GM23338 (cell line): ENCODE results near the gene INAFM1. TPM values are rescaled to one million over a fixed set of nuclear protein-coding genes. Genes with fewer than 3 reads are reported as not detected.

Experiments
- ATAC-seq: fragments of 200-7000 bp; cut with Tn5 transposase; 3 replicates; pipeline ENCODE4 v1.9.1; 2020
- DNase-seq: peaks from one replicate; pipeline ENCODE4 v3.0.0-alpha.2; 2015; ENCODE audit warnings: low spot score
- H2AFZ ChIP-seq: fragments of 200-600 bp; sonication (generic); 2 replicates; pipeline ENCODE4 v1.8.0; 2016; ENCODE audit warnings: antibody characterized with exemption, mild to moderate bottlenecking, moderate library complexity
- H3F3A ChIP-seq: fragments of 200-600 bp; sonication (generic); replicated peaks from 2 replicates; pipeline ENCODE4 v1.8.0; 2017; ENCODE audit warnings: antibody characterized with exemption, mixed run types, low read depth
- H3K27ac ChIP-seq: fragments of 200-600 bp; sonication (generic); 2 replicates; pipeline ENCODE4 v1.6.1; 2016; ENCODE audit warnings: low read depth
- H3K27me3 ChIP-seq: fragments of 200-600 bp; sonication (generic); 2 replicates; pipeline ENCODE4 v1.8.0; 2016; ENCODE audit warnings: mild to moderate bottlenecking, mixed run types, moderate library complexity; ENCODE audit not compliant: insufficient read depth
- H3K36me3 ChIP-seq: fragments of 200-600 bp; sonication (generic); 2 replicates; pipeline ENCODE4 v1.8.0; 2016; ENCODE audit warnings: mild to moderate bottlenecking; ENCODE audit not compliant: insufficient read depth
- H3K4me1 ChIP-seq: fragments of 200-600 bp; sonication (generic); 2 replicates; pipeline ENCODE4 v1.8.0; 2016; ENCODE audit warnings: mild to moderate bottlenecking, moderate library complexity; ENCODE audit not compliant: insufficient read depth
- H3K4me2 ChIP-seq: fragments of 200-600 bp; sonication (generic); 2 replicates; pipeline ENCODE4 v1.7.1; 2017; ENCODE audit warnings: mixed run types
- H3K4me3 ChIP-seq: fragments of 200-600 bp; sonication (generic); 2 replicates; pipeline ENCODE4 v1.6.1; 2016; ENCODE audit warnings: mixed run types
- H3K79me2 ChIP-seq: fragments of 200-600 bp; sonication (generic); replicated peaks from 2 replicates; pipeline ENCODE4 v1.8.0; 2017; ENCODE audit warnings: mild to moderate bottlenecking; ENCODE audit not compliant: insufficient read depth
- H3K9me2 ChIP-seq: fragments of 200-600 bp; sonication (generic); 2 replicates; pipeline ENCODE4 v1.8.0; 2017; ENCODE audit not compliant: insufficient read depth
- H4K20me1 ChIP-seq: fragments of 200-600 bp; sonication (generic); replicated peaks from 2 replicates; pipeline ENCODE4 v1.8.0; 2017; ENCODE audit warnings: mild to moderate bottlenecking; ENCODE audit not compliant: insufficient read depth
- H3K27ac Mint-ChIP-seq: 2 replicates; pipeline ENCODE4 v1.8.0; 2020; ENCODE audit warnings: inconsistent platforms, mild to moderate bottlenecking, moderate library complexity, mixed read lengths
- H3K27me3 Mint-ChIP-seq: 3 replicates; pipeline ENCODE4 v1.8.0; 2022; ENCODE audit warnings: low read depth, mild to moderate bottlenecking, moderate library complexity, mixed read lengths, inconsistent platforms; ENCODE audit not compliant: insufficient read depth, poor library complexity
- H3K36me3 Mint-ChIP-seq: 3 replicates; pipeline ENCODE4 v1.8.0; 2021; ENCODE audit warnings: low read depth, mild to moderate bottlenecking, inconsistent platforms, moderate library complexity, mixed read lengths
- H3K4me1 Mint-ChIP-seq: 3 replicates; pipeline ENCODE4 v1.8.0; 2020; ENCODE audit warnings: mild to moderate bottlenecking, inconsistent platforms, mixed read lengths
- H3K4me3 Mint-ChIP-seq: 3 replicates; pipeline ENCODE4 v1.8.0; 2021; ENCODE audit warnings: moderate library complexity, mild to moderate bottlenecking, inconsistent platforms, mixed read lengths
- H3K9me3 Mint-ChIP-seq: 3 replicates; pipeline ENCODE4 v1.8.0; 2020; ENCODE audit warnings: moderate library complexity, mild to moderate bottlenecking, inconsistent platforms, mixed read lengths
- CREB1 ChIP-seq: fragments of 250-450 bp; sonication (Bioruptor Pico); IDR thresholded peaks from 2 replicates; pipeline ENCODE4 v1.5.0; 2020; ENCODE audit warnings: low read depth, mild to moderate bottlenecking, moderate library complexity
- EZH2phosphoT487 ChIP-seq: fragments of 200-600 bp; sonication (generic); IDR thresholded peaks from one replicate; pipeline ENCODE4 v1.8.1; 2018; ENCODE audit warnings: antibody characterized with exemption; ENCODE audit not compliant: unreplicated experiment
- POLR2AphosphoS5 ChIP-seq: IDR thresholded peaks from 2 replicates; pipeline ENCODE4 v1.6.1; 2016; ENCODE audit warnings: antibody characterized with exemption, low read depth
- ZNF331 ChIP-seq: fragments of 250-450 bp; sonication (Bioruptor Pico); IDR thresholded peaks from 2 replicates; pipeline ENCODE4 v1.5.0; 2020; ENCODE audit warnings: low read depth, mild to moderate bottlenecking, moderate library complexity
- polyA plus RNA-seq: library from polyadenylated mRNA; unstranded; fragments of >200 nt; fragmentation: Nextera tagmentation; extraction: Ambion mirVana; gene quantifications from 2 replicates; pipeline ENCODE4 v1.2.1, GENCODE V29; 2016
- total RNA-seq: library from RNA; depleted of rRNA; stranded (reverse); fragments of >200 nt; shearing (Covaris generic); gene quantifications from 2 replicates; pipeline ENCODE4 v1.2.3, GENCODE V29; 2014
- TF ChIP-seq, protein P1 (sequence below): IDR thresholded peaks from 2 replicates; pipeline ENCODE4 v1.6.1; 2016; ENCODE audit warnings: antibody characterized with exemption

INAFM1 gene
- total and polyA plus RNA-seq, 2 experiments from 2014 or later: 2.9 to 10.2 TPM

DNA sequence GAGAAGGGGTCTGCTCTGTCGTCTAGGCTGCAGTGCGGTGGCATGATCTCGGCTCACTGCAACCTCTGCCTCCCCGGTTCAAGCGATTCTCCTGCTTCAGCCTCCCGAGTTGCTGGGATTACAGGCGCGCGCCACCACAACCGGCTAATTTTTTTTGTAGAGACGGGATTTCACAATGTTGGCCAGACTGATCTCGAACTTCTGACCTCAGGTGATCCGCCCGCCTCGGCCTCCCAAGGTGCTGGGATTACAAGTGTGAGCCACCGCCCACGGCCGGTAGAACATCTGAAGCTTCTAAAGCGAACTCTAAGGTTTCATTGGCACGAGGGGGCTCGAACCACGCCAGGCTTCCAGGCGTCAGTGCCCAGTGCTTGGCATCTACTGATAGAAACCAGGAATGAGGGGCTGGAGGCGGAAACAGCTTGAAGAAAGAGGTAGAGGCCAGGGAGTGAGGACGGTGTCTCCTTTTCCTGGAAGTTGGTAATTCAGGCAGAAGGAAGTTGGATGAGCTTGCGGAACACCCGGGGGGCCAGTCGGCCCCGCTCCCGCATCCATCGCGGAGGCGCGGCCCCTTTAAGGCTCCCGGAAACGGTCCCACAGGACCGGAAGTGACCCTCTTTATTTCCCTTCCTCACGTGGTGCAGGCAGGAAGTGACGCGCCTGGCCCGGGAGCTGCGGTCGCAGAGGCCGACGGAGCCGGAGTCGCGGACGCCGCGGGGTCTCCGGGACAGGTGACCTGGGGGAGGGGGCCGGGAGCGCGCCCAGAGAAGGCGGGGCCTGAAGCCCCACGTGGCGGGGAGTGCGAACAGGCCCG, 18.6 kb upstream of the INAFM1 start, which contains the start of gene CCDC9:
Gene CCDC9 (plus strand): TSS at position 647 of the 814 bp plus-strand sequence. CDS start 1,876 bp downstream, outside the sequence.
- H3K27ac ChIP-seq: peak within 1 kb of the TSS; percentile 97
- H2AFZ ChIP-seq: peak within 1 kb of the TSS; percentile 90; the same call in 1 of the 2 replicates
- H3F3A ChIP-seq: peaks cover 14% of the 10 kb centered on the region; the same call in 1 of the 2 replicates
- Mint-ChIP-seq H3K4me1 (peaks cover 17% of the 10 kb centered on the region), H3K36me3 (peaks cover 31% of the 10 kb centered on the region), H3K9me3 (no peaks in the 10 kb centered on the region; the same call in 1 of the 3 replicates), H3K27ac (peak within 1 kb of the TSS; percentile 98), H3K4me3 (peak within 1 kb of the TSS; percentile 91), H3K27me3 (peaks cover 12% of the 10 kb centered on the region)
- peak; percentile 98 for DNase-seq
- peaks cover 6% of the 10 kb centered on the region for H3K36me3 ChIP-seq
- H4K20me1 ChIP-seq: no peaks in the 10 kb centered on the region; the same call in 1 of the 2 replicates
- H3K79me2 ChIP-seq: peaks cover 15% of the 10 kb centered on the region
- no peaks in the 10 kb centered on the region for H3K9me2 ChIP-seq
- H3K4me3 ChIP-seq: peak within 1 kb of the TSS; percentile 66
- no peaks in the 10 kb centered on the region for H3K27me3 ChIP-seq
- H3K4me2 ChIP-seq: peak within 1 kb of the TSS; percentile 92
- peaks cover 10% of the 10 kb centered on the region; the same call in 1 of the 2 replicates for H3K4me1 ChIP-seq
- TF ChIP-seq, protein P1, sequence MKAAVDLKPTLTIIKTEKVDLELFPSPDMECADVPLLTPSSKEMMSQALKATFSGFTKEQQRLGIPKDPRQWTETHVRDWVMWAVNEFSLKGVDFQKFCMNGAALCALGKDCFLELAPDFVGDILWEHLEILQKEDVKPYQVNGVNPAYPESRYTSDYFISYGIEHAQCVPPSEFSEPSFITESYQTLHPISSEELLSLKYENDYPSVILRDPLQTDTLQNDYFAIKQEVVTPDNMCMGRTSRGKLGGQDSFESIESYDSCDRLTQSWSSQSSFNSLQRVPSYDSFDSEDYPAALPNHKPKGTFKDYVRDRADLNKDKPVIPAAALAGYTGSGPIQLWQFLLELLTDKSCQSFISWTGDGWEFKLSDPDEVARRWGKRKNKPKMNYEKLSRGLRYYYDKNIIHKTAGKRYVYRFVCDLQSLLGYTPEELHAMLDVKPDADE: peak; percentile 79; the same call in 1 of the 2 replicates
- TF ChIP-seq POLR2AphosphoS5 (peak; percentile 56), ZNF331 (CRISPR knock-in tag) (no peak), EZH2phosphoT487 (no peak), CREB1 (peak; percentile 96)
- peak; percentile 72 for ATAC-seq

- H3K4me1 Mint-ChIP-seq: peaks cover 16% of the 10 kb centered on the region
- no peak overlapping the region for H3K4me2 ChIP-seq
- TF ChIP-seq POLR2AphosphoS5 (no peak), CREB1 (peak; percentile 78)
Observed at GRCh38 chr19:47256693-47257410, 17.8 kb upstream of the INAFM1 start.

More at GRCh38 chr19:47256693-47257410, 17.8 kb upstream of the INAFM1 start:
- peak overlapping the region; percentile 97 for H3K27ac Mint-ChIP-seq
- H3K4me3 Mint-ChIP-seq: peak overlapping the region; percentile 88
- H3K27me3 Mint-ChIP-seq: peaks cover 12% of the 10 kb centered on the region
- peak; percentile 79 for ATAC-seq
- Histone ChIP-seq H3K36me3 (peaks cover 8% of the 10 kb centered on the region), H3F3A (peaks cover 14% of the 10 kb centered on the region; the same call in 1 of the 2 replicates), H3K4me1 (peaks cover 10% of the 10 kb centered on the region; the same call in 1 of the 2 replicates), H3K27me3 (no peaks in the 10 kb centered on the region), H3K79me2 (peaks cover 15% of the 10 kb centered on the region), H3K4me3 (peak overlapping the region; percentile 54; the same call in 1 of the 2 replicates), H3K27ac (0 out of 2 replicates have a peak overlapping the region, but pooled peaks have one; percentile 59), H3K9me2 (no peaks in the 10 kb centered on the region), H4K20me1 (no peaks in the 10 kb centered on the region; the same call in 1 of the 2 replicates), H2AFZ (no peak overlapping the region)
- peaks cover 37% of the 10 kb centered on the region for H3K36me3 Mint-ChIP-seq
- H3K9me3 Mint-ChIP-seq: no peaks in the 10 kb centered on the region; the same call in 1 of the 3 replicates
- DNase-seq: peak; percentile 100
